ENCODE results near the gene LGALS3BP. TPM values are rescaled to one million over a fixed set of nuclear protein-coding genes. Genes with fewer than 3 reads are reported as not detected.

The LGALS3BP gene
- polyA plus RNA-seq, 1 donor (not counting 4 experiments of a cell fraction or from before 2014, with no cell fraction given), result 53.0 TPM

- dilution Hi-C loops (cut with MboI; ENCODE audit: extremely low pct_ligation_motif_present, low sequenced_read_pairs), result no loop called here
- FAIRE-seq (no peak), DNase-seq (ENCODE audit: low read depth, low spot score) (no peak)
- no peak overlapping the region for H2AFZ ChIP-seq (ENCODE audit: control insufficient read depth, low read length)
- H3K27ac ChIP-seq (ENCODE audit: control insufficient read depth, insufficient read depth, low read length), result no peak overlapping the region
- H3K79me2 ChIP-seq (ENCODE audit: control insufficient read depth, insufficient read depth, low read length), result peaks cover 53% of the 10 kb centered on the region
- H3K9me1 ChIP-seq (ENCODE audit: control insufficient read depth, extremely low read depth, insufficient read depth, low read length), result peaks cover 5% of the 10 kb centered on the region
- peaks cover 49 to 57% of the 10 kb centered on the region in 2 experiments for H3K36me3 ChIP-seq (ENCODE audit: control insufficient read depth in 2 of 2, extremely low read depth in 1 of 2, insufficient read depth in 2 of 2, low read length in 2 of 2)
- H3K4me2 ChIP-seq (ENCODE audit: control insufficient read depth, extremely low read depth, insufficient read depth, low read depth, low read length), result no peak overlapping the region
- no peak for TF ChIP-seq EZH2 (IDR thresholded peaks at IDR 0.05; ENCODE audit: low read length)
- TF ChIP-seq, protein P1, sequence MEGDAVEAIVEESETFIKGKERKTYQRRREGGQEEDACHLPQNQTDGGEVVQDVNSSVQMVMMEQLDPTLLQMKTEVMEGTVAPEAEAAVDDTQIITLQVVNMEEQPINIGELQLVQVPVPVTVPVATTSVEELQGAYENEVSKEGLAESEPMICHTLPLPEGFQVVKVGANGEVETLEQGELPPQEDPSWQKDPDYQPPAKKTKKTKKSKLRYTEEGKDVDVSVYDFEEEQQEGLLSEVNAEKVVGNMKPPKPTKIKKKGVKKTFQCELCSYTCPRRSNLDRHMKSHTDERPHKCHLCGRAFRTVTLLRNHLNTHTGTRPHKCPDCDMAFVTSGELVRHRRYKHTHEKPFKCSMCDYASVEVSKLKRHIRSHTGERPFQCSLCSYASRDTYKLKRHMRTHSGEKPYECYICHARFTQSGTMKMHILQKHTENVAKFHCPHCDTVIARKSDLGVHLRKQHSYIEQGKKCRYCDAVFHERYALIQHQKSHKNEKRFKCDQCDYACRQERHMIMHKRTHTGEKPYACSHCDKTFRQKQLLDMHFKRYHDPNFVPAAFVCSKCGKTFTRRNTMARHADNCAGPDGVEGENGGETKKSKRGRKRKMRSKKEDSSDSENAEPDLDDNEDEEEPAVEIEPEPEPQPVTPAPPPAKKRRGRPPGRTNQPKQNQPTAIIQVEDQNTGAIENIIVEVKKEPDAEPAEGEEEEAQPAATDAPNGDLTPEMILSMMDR (optimal IDR thresholded peaks at IDR 0.05 in 1 of 3, IDR thresholded peaks at IDR 0.05 in 1 of 3, conservative IDR thresholded peaks at IDR 0.05 in 1 of 3; ENCODE audit: extremely low read depth in 1 of 3, insufficient read depth in 2 of 3, low read length in 3 of 3), result no peak
- H3K4me3 ChIP-seq (ENCODE audit: control insufficient read depth in 2 of 3, extremely low read depth in 1 of 3, insufficient read depth in 2 of 3, low read depth in 1 of 3, low read length in 3 of 3), result no peak overlapping the region
- peaks cover 19% of the 10 kb centered on the region for H3K4me1 ChIP-seq (ENCODE audit: control insufficient read depth, extremely low read depth, insufficient read depth, low read length)
- no peaks in the 10 kb centered on the region for H3K27me3 ChIP-seq (ENCODE audit: control insufficient read depth, extremely low read depth, insufficient read depth, low read length)
- no peak overlapping the region for H3K9ac ChIP-seq (ENCODE audit: control insufficient read depth, extremely low read depth, insufficient read depth, low read length)
- peaks cover 12% of the 10 kb centered on the region for H4K20me1 ChIP-seq (ENCODE audit: control insufficient read depth, extremely low read depth, insufficient read depth, low read length)
- no peaks in the 10 kb centered on the region for H3K9me3 ChIP-seq (ENCODE audit: control insufficient read depth, low read depth, low read length)
These were observed 14.4 kb upstream of the LGALS3BP start for GRCh38 chr17:78993981-78994671.

- no peak overlapping the region for H3K4me2 ChIP-seq (ENCODE audit: control insufficient read depth, extremely low read depth, insufficient read depth, low read depth, low read length)
- peaks cover 12% of the 10 kb centered on the region for H4K20me1 ChIP-seq (ENCODE audit: control insufficient read depth, extremely low read depth, insufficient read depth, low read length)
- peaks cover 5% of the 10 kb centered on the region for H3K9me1 ChIP-seq (ENCODE audit: control insufficient read depth, extremely low read depth, insufficient read depth, low read length)
- H3K27ac ChIP-seq (ENCODE audit: control insufficient read depth, insufficient read depth, low read length), result no peak overlapping the region
- no peak overlapping the region for H3K4me3 ChIP-seq (ENCODE audit: control insufficient read depth in 2 of 3, extremely low read depth in 1 of 3, insufficient read depth in 2 of 3, low read depth in 1 of 3, low read length in 3 of 3)
- TF ChIP-seq, protein P1 (optimal IDR thresholded peaks at IDR 0.05 in 1 of 3, IDR thresholded peaks at IDR 0.05 in 1 of 3, conservative IDR thresholded peaks at IDR 0.05 in 1 of 3; ENCODE audit: extremely low read depth in 1 of 3, insufficient read depth in 2 of 3, low read length in 3 of 3), result peak; percentile 81 to 84 (median 83)
- no peak for TF ChIP-seq EZH2 (IDR thresholded peaks at IDR 0.05; ENCODE audit: low read length)
- no peaks in the 10 kb centered on the region for H3K9me3 ChIP-seq (ENCODE audit: control insufficient read depth, low read depth, low read length)
- H3K9ac ChIP-seq (ENCODE audit: control insufficient read depth, extremely low read depth, insufficient read depth, low read length), result no peak overlapping the region
- H3K79me2 ChIP-seq (ENCODE audit: control insufficient read depth, insufficient read depth, low read length), result peaks cover 48% of the 10 kb centered on the region
- DNase-seq (ENCODE audit: low read depth, low spot score), result no peak
- H2AFZ ChIP-seq (ENCODE audit: control insufficient read depth, low read length), result no peak overlapping the region
- peak; percentile 56 for FAIRE-seq
- peaks cover 12% of the 10 kb centered on the region for H3K4me1 ChIP-seq (ENCODE audit: control insufficient read depth, extremely low read depth, insufficient read depth, low read length)
- H3K27me3 ChIP-seq (ENCODE audit: control insufficient read depth, extremely low read depth, insufficient read depth, low read length), result no peaks in the 10 kb centered on the region
- H3K36me3 ChIP-seq (ENCODE audit: control insufficient read depth in 2 of 2, extremely low read depth in 1 of 2, insufficient read depth in 2 of 2, low read length in 2 of 2), result peaks cover 46 to 57% of the 10 kb centered on the region in 2 experiments
- dilution Hi-C loops (cut with MboI; ENCODE audit: extremely low pct_ligation_motif_present, low sequenced_read_pairs), result no loop called here
These were observed 13.7 kb upstream of the LGALS3BP start for GRCh38 chr17:78993241-78993956.
